Measurements from ENCODE around the gene KRT222.

DNA sequence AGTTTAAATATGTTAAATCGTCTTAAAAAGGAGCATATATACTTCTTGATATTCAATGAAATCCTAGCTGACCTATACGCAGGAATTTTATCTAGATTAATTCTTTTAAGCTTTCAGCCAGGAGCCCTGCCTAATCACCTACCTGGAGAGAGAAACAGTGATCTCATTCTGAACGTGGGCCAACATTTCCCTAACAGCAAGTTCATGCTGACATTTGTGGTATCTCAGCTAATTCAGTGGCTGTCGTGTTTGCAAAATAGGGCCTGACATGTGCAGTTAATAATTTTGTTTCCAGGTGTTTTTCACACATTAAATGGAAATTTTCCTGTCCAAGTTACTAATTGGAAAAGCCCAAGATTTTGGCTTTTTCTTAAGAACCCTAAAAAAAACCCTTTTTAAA lies 21.2 kb upstream of the KRT222 start:
- TF ChIP-seq POLR2A (IDR thresholded peaks at IDR 0.05) (no peak), POLR2AphosphoS5 (IDR thresholded peaks at IDR 0.05) (no peak)
- TF ChIP-seq, protein P1, sequence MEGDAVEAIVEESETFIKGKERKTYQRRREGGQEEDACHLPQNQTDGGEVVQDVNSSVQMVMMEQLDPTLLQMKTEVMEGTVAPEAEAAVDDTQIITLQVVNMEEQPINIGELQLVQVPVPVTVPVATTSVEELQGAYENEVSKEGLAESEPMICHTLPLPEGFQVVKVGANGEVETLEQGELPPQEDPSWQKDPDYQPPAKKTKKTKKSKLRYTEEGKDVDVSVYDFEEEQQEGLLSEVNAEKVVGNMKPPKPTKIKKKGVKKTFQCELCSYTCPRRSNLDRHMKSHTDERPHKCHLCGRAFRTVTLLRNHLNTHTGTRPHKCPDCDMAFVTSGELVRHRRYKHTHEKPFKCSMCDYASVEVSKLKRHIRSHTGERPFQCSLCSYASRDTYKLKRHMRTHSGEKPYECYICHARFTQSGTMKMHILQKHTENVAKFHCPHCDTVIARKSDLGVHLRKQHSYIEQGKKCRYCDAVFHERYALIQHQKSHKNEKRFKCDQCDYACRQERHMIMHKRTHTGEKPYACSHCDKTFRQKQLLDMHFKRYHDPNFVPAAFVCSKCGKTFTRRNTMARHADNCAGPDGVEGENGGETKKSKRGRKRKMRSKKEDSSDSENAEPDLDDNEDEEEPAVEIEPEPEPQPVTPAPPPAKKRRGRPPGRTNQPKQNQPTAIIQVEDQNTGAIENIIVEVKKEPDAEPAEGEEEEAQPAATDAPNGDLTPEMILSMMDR (IDR thresholded peaks at IDR 0.05): no peak

Measured in prostate gland (tissue), 2 donors.